NCI-H69 (cell line): Measurements from ENCODE around the gene WFS1.
A peak's percentile ranks its signal among the peaks of the same experiment; 100 is the strongest.

Experiments
- DNase-seq: peaks from one replicate; lab custom pipeline; 2025; lab: John Stamatoyannopoulos, UW

WFS1 gene

GRCh38 chr4:6269616-6270511 lies at the start of gene WFS1:
Gene WFS1, plus strand, starts transcription at chr4:6269850. Its CDS starts 7,606 bp downstream, at chr4:6277456.
- DNase-seq = peak; percentile 96

- DNase-seq = peak; percentile 76
Observed at GRCh38 chr4:6221301-6221850, 48.3 kb upstream of the WFS1 start.

- DNase-seq = peak; percentile 78
Observed at GRCh38 chr4:6221851-6222760, 47.5 kb upstream of the WFS1 start.

- DNase-seq = peak; percentile 31
Observed at GRCh38 chr4:6222761-6223292, 46.8 kb upstream of the WFS1 start.

- no peak for DNase-seq
Observed at GRCh38 chr4:6224735-6225134, 44.9 kb upstream of the WFS1 start.

GRCh38 chr4:6225469-6225868 lies 44.2 kb upstream of the WFS1 start:
- DNase-seq = no peak

- no peak for DNase-seq
Observed at GRCh38 chr4:6226506-6226905, 43.1 kb upstream of the WFS1 start.

GRCh38 chr4:6227412-6228157 lies 42.1 kb upstream of the WFS1 start:
- DNase-seq = peak; percentile 3

GRCh38 chr4:6228158-6229067 lies 41.2 kb upstream of the WFS1 start:
- DNase-seq = no peak

GRCh38 chr4:6229095-6229494 lies 40.6 kb upstream of the WFS1 start:
- peak; percentile 9 for DNase-seq

- no peak for DNase-seq
Observed at GRCh38 chr4:6229671-6230501, 39.8 kb upstream of the WFS1 start.

- no peak for DNase-seq
Observed at GRCh38 chr4:6230502-6230785, 39.2 kb upstream of the WFS1 start.

GRCh38 chr4:6230827-6231662 lies 38.6 kb upstream of the WFS1 start:
- no peak for DNase-seq

- no peak for DNase-seq
Observed at GRCh38 chr4:6231663-6232165, 37.9 kb upstream of the WFS1 start.

GRCh38 chr4:6232836-6233785 lies 36.5 kb upstream of the WFS1 start:
- DNase-seq = no peak

- DNase-seq = no peak
Observed at GRCh38 chr4:6233929-6234328, 35.7 kb upstream of the WFS1 start.

GRCh38 chr4:6235012-6235411 lies 34.6 kb upstream of the WFS1 start:
- DNase-seq = no peak
